Uterus (tissue), 4 donors: ENCODE data around the gene ATP8B2. TPM values are rescaled to one million over a fixed set of nuclear protein-coding genes. Genes with fewer than 3 reads are reported as not detected.
A peak's percentile ranks its signal among the peaks of the same experiment; 100 is the strongest.

Experiments used
- DNase-seq, 2 donors: peaks; one replicate each; pipeline ENCODE4 v3.0.0-alpha.2; 2019 to 2020
- H3K27ac ChIP-seq, 2 donors: fragments of 200-600 bp; sonication (generic); 1 replicate in 1 of 2; 2 replicates in 1 of 2; pipeline ENCODE4 v1.5.1; 2016 to 2018
- H3K27me3 ChIP-seq, 2 donors: fragments of 200-600 bp; sonication (generic); one replicate each; pipeline ENCODE4 v1.5.1; 2018 to 2019; ENCODE audit warnings: control low read depth in 1 of 2
- H3K36me3 ChIP-seq, 2 donors: fragments of 200-600 bp; sonication (generic); one replicate each; pipeline ENCODE4 v1.5.1; 2019; ENCODE audit warnings: control low read depth in 1 of 2
- H3K4me1 ChIP-seq, 2 donors: fragments of 200-600 bp; sonication (generic); one replicate each; pipeline ENCODE4 v1.5.1; 2018 to 2019; ENCODE audit warnings: control low read depth in 1 of 2
- H3K4me3 ChIP-seq, 2 donors: fragments of 200-600 bp; sonication (generic); 1 replicate in 1 of 2; 2 replicates in 1 of 2; pipeline ENCODE4 v1.5.1; 2018 to 2019; ENCODE audit warnings: mild to moderate bottlenecking in 1 of 2
- H3K9me3 ChIP-seq, 2 donors: fragments of 200-600 bp; sonication (generic); one replicate each; pipeline ENCODE4 v1.5.1; 2019; ENCODE audit warnings: control low read depth in 1 of 2
- CTCF ChIP-seq, 4 experiments: fragments of 200-600 bp in 2 of 4; fragments of 450-650 bp in 2 of 4; sonication (generic) in 2 of 4; IDR thresholded peaks; one replicate each; pipeline ENCODE4 v1.5.1; 2016 to 2019; ENCODE audit warnings: antibody characterized with exemption in 4 of 4, mild to moderate bottlenecking in 2 of 4, moderate library complexity in 1 of 4
- POLR2A ChIP-seq, 2 donors: fragments of 450-650 bp; IDR thresholded peaks; one replicate each; pipeline ENCODE4 v1.6.1; 2016; ENCODE audit warnings: antibody characterized with exemption in 2 of 2, mild to moderate bottlenecking in 1 of 2, moderate library complexity in 1 of 2
- intact Hi-C: fragments of 100-400 bp; cut with DNase I; formaldehyde crosslinking; loops from one replicate; pipeline ENCODE4 v1.15.1; 2023; ENCODE audit warnings: low total_unique reads
- total RNA-seq, 4 donors: library from RNA; depleted of rRNA in 3 of 4; stranded (reverse); fragments of >200 nt in 3 of 4; gene quantifications; one replicate each; pipeline versions ENCODE4 v1.1.0 to v1.2.4, GENCODE V29; 2014 to 2023
- donor health status: DM: yes; HTN: yes; CAD: no.

The ATP8B2 gene
- total RNA-seq, 4 donors from 2014 or later = 75.9 to 150 (median 102) TPM

GRCh38 chr1:154328318-154329151 lies 3.2 kb downstream of the ATP8B2 start:
- peaks cover 14 to 24% of the 10 kb centered on the region in 2 donors for H3K4me1 ChIP-seq
- peak; percentile 84 to 89 for DNase-seq
- intact Hi-C loops = no loop called here
- no peaks in the 10 kb centered on the region for H3K36me3 ChIP-seq
- H3K27me3 ChIP-seq = no peaks in the 10 kb centered on the region
- H3K9me3 ChIP-seq = no peaks in the 10 kb centered on the region
- peak in 1 of 2 donors; percentile 37 for TF ChIP-seq POLR2A (IDR thresholded peaks at IDR 0.05)
- no peak for TF ChIP-seq CTCF (IDR thresholded peaks at IDR 0.05)
- H3K27ac ChIP-seq = peak overlapping the region; percentile 92 to 96
- peak overlapping the region; percentile 34 to 41 for H3K4me3 ChIP-seq

GRCh38 chr1:154329152-154329521 lies 3.8 kb downstream of the ATP8B2 start:
- intact Hi-C loops = no loop called here
- Histone ChIP-seq H3K36me3 (no peaks in the 10 kb centered on the region), H3K27ac (peak overlapping the region; percentile 92 to 96), H3K4me1 (peaks cover 14 to 25% of the 10 kb centered on the region in 2 donors), H3K27me3 (no peaks in the 10 kb centered on the region), H3K4me3 (peak overlapping the region; percentile 34 to 41), H3K9me3 (no peaks in the 10 kb centered on the region)
- TF ChIP-seq CTCF (IDR thresholded peaks at IDR 0.05) (no peak), POLR2A (IDR thresholded peaks at IDR 0.05) (no peak)
- DNase-seq = no peak

GRCh38 chr1:154329551-154330131 lies 4.3 kb downstream of the ATP8B2 start:
- H3K4me1 ChIP-seq = peaks cover 14 to 31% of the 10 kb centered on the region in 2 donors

GRCh38 chr1:154330669-154331068 lies 5.3 kb downstream of the ATP8B2 start:
- H3K27ac ChIP-seq = no peak overlapping the region
- no peaks in the 10 kb centered on the region for H3K9me3 ChIP-seq
- H3K36me3 ChIP-seq = no peaks in the 10 kb centered on the region
- no peaks in the 10 kb centered on the region for H3K27me3 ChIP-seq
- intact Hi-C loops = no loop called here
- no peak for DNase-seq
- H3K4me3 ChIP-seq = no peak overlapping the region
- H3K4me1 ChIP-seq = peaks cover 14 to 31% of the 10 kb centered on the region in 2 donors
- no peak for TF ChIP-seq CTCF (IDR thresholded peaks at IDR 0.05)
- TF ChIP-seq POLR2A (IDR thresholded peaks at IDR 0.05) = no peak

More at GRCh38 chr1:154329551-154330131, 4.3 kb downstream of the ATP8B2 start:
- Histone ChIP-seq H3K27me3 (no peaks in the 10 kb centered on the region), H3K27ac (peak overlapping the region; percentile 92 to 96), H3K4me3 (no peak overlapping the region), H3K9me3 (no peaks in the 10 kb centered on the region), H3K36me3 (no peaks in the 10 kb centered on the region)
- intact Hi-C loops = no loop called here
- TF ChIP-seq POLR2A (IDR thresholded peaks at IDR 0.05) (no peak), CTCF (IDR thresholded peaks at IDR 0.05) (no peak)
- no peak for DNase-seq
